ENCODE results near the gene AATK. TPM values are rescaled to one million over a fixed set of nuclear protein-coding genes. Genes with fewer than 3 reads are reported as not detected.

The AATK gene
- total and polyA plus RNA-seq, 2 donors, result 0.24 to 1.9 TPM

GRCh38 chr17:81162491-81162890 is 3.5 kb downstream of the AATK start:
- peaks cover 32 to 74% of the 10 kb centered on the region in 2 donors for H3K27me3 ChIP-seq (ENCODE audit: control insufficient read depth in 2 of 2, insufficient read depth in 1 of 2, low read length in 1 of 2)
- H3K9me3 ChIP-seq (ENCODE audit: control insufficient read depth in 2 of 2, insufficient read depth in 1 of 2, low read length in 1 of 2), result peaks cover 0 to 5% of the 10 kb centered on the region in 2 donors
- H3K4me1 ChIP-seq (ENCODE audit: control insufficient read depth in 2 of 2, insufficient read depth in 2 of 2, low read length in 2 of 2), result peaks cover 0 to 5% of the 10 kb centered on the region in 2 donors
- no peak overlapping the region for H3K27ac ChIP-seq (ENCODE audit: low read depth in 1 of 2, low read length in 1 of 2)
- no peak overlapping the region for H3K4me3 ChIP-seq (ENCODE audit: low read length in 2 of 2)
- DNase-seq (ENCODE audit: low read depth in 6 of 9, low spot score in 9 of 9), result no peak
- no peaks in the 10 kb centered on the region for H3K36me3 ChIP-seq (ENCODE audit: control insufficient read depth in 2 of 2, insufficient read depth in 2 of 2, low read length in 1 of 2)
- 96% methylated on average over 11 of the region's 11 CpGs for WGBS

GRCh38 chr17:81161972-81162371 is 4.0 kb downstream of the AATK start:
- Histone ChIP-seq H3K36me3 (ENCODE audit: control insufficient read depth in 2 of 2, insufficient read depth in 2 of 2, low read length in 1 of 2) (no peaks in the 10 kb centered on the region), H3K9me3 (ENCODE audit: control insufficient read depth in 2 of 2, insufficient read depth in 1 of 2, low read length in 1 of 2) (peaks cover 0 to 5% of the 10 kb centered on the region in 2 donors), H3K4me1 (ENCODE audit: control insufficient read depth in 2 of 2, insufficient read depth in 2 of 2, low read length in 2 of 2) (peaks cover 0 to 5% of the 10 kb centered on the region in 2 donors), H3K4me3 (ENCODE audit: low read length in 2 of 2) (no peak overlapping the region), H3K27me3 (ENCODE audit: control insufficient read depth in 2 of 2, insufficient read depth in 1 of 2, low read length in 1 of 2) (peaks cover 30 to 69% of the 10 kb centered on the region in 2 donors), H3K27ac (ENCODE audit: low read depth in 1 of 2, low read length in 1 of 2) (no peak overlapping the region)
- WGBS, result 93% methylated on average over 16 of the region's 16 CpGs
- DNase-seq (ENCODE audit: low read depth in 6 of 9, low spot score in 9 of 9), result no peak

DNA sequence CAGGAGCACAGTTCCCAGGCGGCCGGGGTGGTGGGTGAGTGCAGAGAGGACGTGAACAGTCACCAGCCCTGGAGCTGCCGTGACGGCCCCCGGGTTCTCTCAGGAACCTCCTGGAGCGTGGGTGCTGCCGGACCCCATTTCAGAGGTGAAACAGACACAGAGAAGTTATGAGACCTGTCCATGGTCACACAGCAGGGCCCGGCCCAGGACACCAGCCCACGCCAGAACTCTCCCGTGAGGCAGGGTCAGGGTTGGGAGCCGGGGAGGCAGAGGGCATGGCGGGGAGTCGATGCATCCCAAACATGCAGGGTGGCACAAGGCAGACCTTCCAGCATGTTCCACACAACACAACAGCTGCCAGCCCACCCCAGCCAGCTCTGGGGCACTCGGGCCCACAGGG is 4.5 kb downstream of the AATK start:
- no peak for DNase-seq (ENCODE audit: low read depth in 6 of 9, low spot score in 9 of 9)
- Histone ChIP-seq H3K27ac (ENCODE audit: low read depth in 1 of 2, low read length in 1 of 2) (no peak overlapping the region), H3K36me3 (ENCODE audit: control insufficient read depth in 2 of 2, insufficient read depth in 2 of 2, low read length in 1 of 2) (no peaks in the 10 kb centered on the region), H3K4me3 (ENCODE audit: low read length in 2 of 2) (no peak overlapping the region), H3K27me3 (ENCODE audit: control insufficient read depth in 2 of 2, insufficient read depth in 1 of 2, low read length in 1 of 2) (peaks cover 25 to 65% of the 10 kb centered on the region in 2 donors), H3K4me1 (ENCODE audit: control insufficient read depth in 2 of 2, insufficient read depth in 2 of 2, low read length in 2 of 2) (peaks cover 0 to 2% of the 10 kb centered on the region in 2 donors), H3K9me3 (ENCODE audit: control insufficient read depth in 2 of 2, insufficient read depth in 1 of 2, low read length in 1 of 2) (peaks cover 0 to under 1% of the 10 kb centered on the region in 2 donors)
- 96% methylated on average over 15 of the region's 15 CpGs for WGBS

GRCh38 chr17:81160747-81161453 is 5.1 kb downstream of the AATK start:
- Histone ChIP-seq H3K27me3 (ENCODE audit: control insufficient read depth in 2 of 2, insufficient read depth in 1 of 2, low read length in 1 of 2) (peaks cover 22 to 63% of the 10 kb centered on the region in 2 donors), H3K9me3 (ENCODE audit: control insufficient read depth in 2 of 2, insufficient read depth in 1 of 2, low read length in 1 of 2) (no peaks in the 10 kb centered on the region), H3K4me1 (ENCODE audit: control insufficient read depth in 2 of 2, insufficient read depth in 2 of 2, low read length in 2 of 2) (no peaks in the 10 kb centered on the region), H3K27ac (ENCODE audit: low read depth in 1 of 2, low read length in 1 of 2) (no peak overlapping the region), H3K4me3 (ENCODE audit: low read length in 2 of 2) (no peak overlapping the region), H3K36me3 (ENCODE audit: control insufficient read depth in 2 of 2, insufficient read depth in 2 of 2, low read length in 1 of 2) (no peaks in the 10 kb centered on the region)
- 73% methylated on average over 32 of the region's 32 CpGs for WGBS
- no peak for DNase-seq (ENCODE audit: low read depth in 6 of 9, low spot score in 9 of 9)

GRCh38 chr17:81160306-81160705 is 5.7 kb downstream of the AATK start:
- no peak overlapping the region for H3K4me3 ChIP-seq (ENCODE audit: low read length in 2 of 2)
- no peak overlapping the region for H3K27ac ChIP-seq (ENCODE audit: low read depth in 1 of 2, low read length in 1 of 2)
- 5% methylated on average over 28 of the region's 28 CpGs for WGBS
- H3K4me1 ChIP-seq (ENCODE audit: control insufficient read depth in 2 of 2, insufficient read depth in 2 of 2, low read length in 2 of 2), result no peaks in the 10 kb centered on the region
- no peak for DNase-seq (ENCODE audit: low read depth in 6 of 9, low spot score in 9 of 9)
- peaks cover 16 to 57% of the 10 kb centered on the region in 2 donors for H3K27me3 ChIP-seq (ENCODE audit: control insufficient read depth in 2 of 2, insufficient read depth in 1 of 2, low read length in 1 of 2)
- no peaks in the 10 kb centered on the region for H3K9me3 ChIP-seq (ENCODE audit: control insufficient read depth in 2 of 2, insufficient read depth in 1 of 2, low read length in 1 of 2)
- no peaks in the 10 kb centered on the region for H3K36me3 ChIP-seq (ENCODE audit: control insufficient read depth in 2 of 2, insufficient read depth in 2 of 2, low read length in 1 of 2)

- 64% methylated on average over 25 of the region's 25 CpGs for WGBS
- no peak for DNase-seq (ENCODE audit: low read depth in 6 of 9, low spot score in 9 of 9)
- Histone ChIP-seq H3K36me3 (ENCODE audit: control insufficient read depth in 2 of 2, insufficient read depth in 2 of 2, low read length in 1 of 2) (no peaks in the 10 kb centered on the region), H3K9me3 (ENCODE audit: control insufficient read depth in 2 of 2, insufficient read depth in 1 of 2, low read length in 1 of 2) (no peaks in the 10 kb centered on the region), H3K27me3 (ENCODE audit: control insufficient read depth in 2 of 2, insufficient read depth in 1 of 2, low read length in 1 of 2) (peaks cover 10 to 52% of the 10 kb centered on the region in 2 donors), H3K27ac (ENCODE audit: low read depth in 1 of 2, low read length in 1 of 2) (no peak overlapping the region), H3K4me1 (ENCODE audit: control insufficient read depth in 2 of 2, insufficient read depth in 2 of 2, low read length in 2 of 2) (no peaks in the 10 kb centered on the region), H3K4me3 (ENCODE audit: low read length in 2 of 2) (no peak overlapping the region)
These were observed 6.3 kb downstream of the AATK start for GRCh38 chr17:81159611-81160265.

GRCh38 chr17:81158688-81159590 is 7.1 kb downstream of the AATK start:
- Histone ChIP-seq H3K4me3 (ENCODE audit: low read length in 2 of 2) (no peak overlapping the region), H3K4me1 (ENCODE audit: control insufficient read depth in 2 of 2, insufficient read depth in 2 of 2, low read length in 2 of 2) (no peaks in the 10 kb centered on the region)

DNA sequence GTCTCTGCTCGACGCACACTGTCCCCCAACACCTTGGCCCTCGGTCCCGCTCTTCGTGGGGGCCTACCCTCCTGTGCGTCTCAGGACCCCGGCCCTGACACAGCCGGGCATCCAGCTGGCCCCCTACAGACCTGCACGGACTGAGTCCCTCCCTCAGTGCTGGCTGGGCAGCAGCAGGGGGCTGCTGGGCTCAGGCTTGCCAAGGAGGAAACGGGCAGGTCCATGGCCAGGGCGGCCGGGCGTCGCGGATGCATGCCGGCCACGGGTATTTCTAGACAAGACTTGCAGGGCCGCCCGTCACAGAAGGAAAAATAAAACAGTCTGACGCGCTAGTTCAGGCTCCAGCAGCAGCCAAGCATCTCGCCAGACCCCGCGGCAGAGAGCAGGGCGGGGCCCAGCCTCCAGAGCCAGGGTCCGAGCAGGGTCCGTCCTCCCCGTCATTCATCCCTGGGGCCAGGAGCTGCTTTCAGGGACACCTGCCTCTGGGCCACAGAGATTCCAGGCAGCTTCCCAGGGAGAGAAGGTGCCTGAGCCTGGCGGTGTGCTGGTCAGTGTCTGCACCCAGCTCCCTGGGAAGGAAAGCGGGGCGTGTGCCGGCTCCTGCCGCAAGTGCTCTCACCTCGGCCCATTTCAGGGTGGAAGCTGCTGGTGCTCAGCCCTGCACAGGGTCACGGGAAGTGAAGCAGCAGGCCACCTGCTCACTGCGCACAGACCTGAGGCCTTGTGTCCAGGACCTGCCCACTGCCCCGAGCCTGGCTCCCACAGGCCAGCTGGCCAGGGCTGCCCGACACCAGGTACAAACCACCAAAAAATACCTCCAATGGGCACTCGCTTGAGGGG is 8.0 kb downstream of the AATK start:
- H3K27me3 ChIP-seq (ENCODE audit: control insufficient read depth in 2 of 2, insufficient read depth in 1 of 2, low read length in 1 of 2), result peaks cover 6 to 35% of the 10 kb centered on the region in 2 donors
- 92% methylated on average over 39 of the region's 39 CpGs for WGBS
- no peak overlapping the region for H3K4me3 ChIP-seq (ENCODE audit: low read length in 2 of 2)
- no peak overlapping the region for H3K27ac ChIP-seq (ENCODE audit: low read depth in 1 of 2, low read length in 1 of 2)
- no peaks in the 10 kb centered on the region for H3K9me3 ChIP-seq (ENCODE audit: control insufficient read depth in 2 of 2, insufficient read depth in 1 of 2, low read length in 1 of 2)
- H3K4me1 ChIP-seq (ENCODE audit: control insufficient read depth in 2 of 2, insufficient read depth in 2 of 2, low read length in 2 of 2), result no peaks in the 10 kb centered on the region
- DNase-seq (ENCODE audit: low read depth in 6 of 9, low spot score in 9 of 9), result no peak
- no peaks in the 10 kb centered on the region for H3K36me3 ChIP-seq (ENCODE audit: control insufficient read depth in 2 of 2, insufficient read depth in 2 of 2, low read length in 1 of 2)

More at GRCh38 chr17:81158688-81159590, 7.1 kb downstream of the AATK start:
- Histone ChIP-seq H3K9me3 (ENCODE audit: control insufficient read depth in 2 of 2, insufficient read depth in 1 of 2, low read length in 1 of 2) (no peaks in the 10 kb centered on the region), H3K27ac (ENCODE audit: low read depth in 1 of 2, low read length in 1 of 2) (no peak overlapping the region), H3K27me3 (ENCODE audit: control insufficient read depth in 2 of 2, insufficient read depth in 1 of 2, low read length in 1 of 2) (peaks cover 6 to 44% of the 10 kb centered on the region in 2 donors), H3K36me3 (ENCODE audit: control insufficient read depth in 2 of 2, insufficient read depth in 2 of 2, low read length in 1 of 2) (no peaks in the 10 kb centered on the region)
- WGBS, result 94% methylated on average over 43 of the region's 43 CpGs
- DNase-seq (ENCODE audit: low read depth in 6 of 9, low spot score in 9 of 9), result no peak

Data from thymus (tissue), 11 donors.